HG03378 (cell line): ENCODE measurements around the gene MIR17HG.

Experiments used
- ATAC-seq: cut with Tn5 transposase; IDR thresholded peaks from one replicate; pipeline ENCODE4 v1.9.1; 2021; ENCODE audit warnings: mild to moderate bottlenecking, moderate library complexity; ENCODE audit not compliant: unreplicated experiment

Gene MIR17HG

GRCh38 chr13:91368101-91368500, 20.6 kb downstream of the MIR17HG start:
- ATAC-seq = peak; percentile 49

- ATAC-seq = peak; percentile 33
Observed at GRCh38 chr13:91368676-91369440, 21.4 kb downstream of the MIR17HG start.

- peak; percentile 31 for ATAC-seq
Observed at GRCh38 chr13:91369441-91369831, 21.9 kb downstream of the MIR17HG start.

GRCh38 chr13:91370501-91370900, 23.0 kb downstream of the MIR17HG start:
- no peak for ATAC-seq

GRCh38 chr13:91372911-91373310, 25.4 kb downstream of the MIR17HG start:
- no peak for ATAC-seq

- peak; percentile 96 for ATAC-seq
Observed at GRCh38 chr13:91375116-91375729, 27.7 kb downstream of the MIR17HG start.

GRCh38 chr13:91381371-91381770, 33.9 kb downstream of the MIR17HG start:
- no peak for ATAC-seq

- ATAC-seq = no peak
Observed at GRCh38 chr13:91383836-91384235, 36.3 kb downstream of the MIR17HG start.

GRCh38 chr13:91384896-91385295, 37.4 kb downstream of the MIR17HG start:
- ATAC-seq = no peak

- ATAC-seq = no peak
Observed at GRCh38 chr13:91389186-91389585, 41.7 kb downstream of the MIR17HG start.

GRCh38 chr13:91397595-91397994, 50.1 kb downstream of the MIR17HG start:
- ATAC-seq = no peak

GRCh38 chr13:91398413-91399188, 51.1 kb downstream of the MIR17HG start, which contains the start of gene GPC5:
GPC5 (plus strand) TSS chr13:91398621.
- peak; percentile 83 for ATAC-seq

- no peak for ATAC-seq
Observed at GRCh38 chr13:91399189-91400062, 51.9 kb downstream of the MIR17HG start.

GRCh38 chr13:91400063-91400399, 52.5 kb downstream of the MIR17HG start:
- no peak for ATAC-seq

GRCh38 chr13:91400671-91401070, 53.2 kb downstream of the MIR17HG start:
- ATAC-seq = no peak

- no peak for ATAC-seq
Observed at GRCh38 chr13:91401920-91402319, 54.4 kb downstream of the MIR17HG start.
